HG02870 (cell line): ENCODE data around the gene ACTRT2.

Experiments used
- ATAC-seq: cut with Tn5 transposase; IDR thresholded peaks from one replicate; pipeline ENCODE4 v1.9.1; 2021; ENCODE audit warnings: mild to moderate bottlenecking, moderate library complexity; ENCODE audit not compliant: unreplicated experiment

ACTRT2 gene

GRCh38 chr1:3002349-3003038, 18.8 kb upstream of the ACTRT2 start:
- no peak for ATAC-seq

GRCh38 chr1:3003039-3003940, 18.0 kb upstream of the ACTRT2 start:
- no peak for ATAC-seq

- no peak for ATAC-seq
Measured at GRCh38 chr1:3003941-3004270, 17.4 kb upstream of the ACTRT2 start.

- no peak for ATAC-seq
Measured at GRCh38 chr1:3004285-3005205, 16.7 kb upstream of the ACTRT2 start.

- ATAC-seq: no peak
Measured at GRCh38 chr1:3005771-3006170, 15.5 kb upstream of the ACTRT2 start.

GRCh38 chr1:3007298-3008147, 13.7 kb upstream of the ACTRT2 start:
- ATAC-seq: no peak

DNA sequence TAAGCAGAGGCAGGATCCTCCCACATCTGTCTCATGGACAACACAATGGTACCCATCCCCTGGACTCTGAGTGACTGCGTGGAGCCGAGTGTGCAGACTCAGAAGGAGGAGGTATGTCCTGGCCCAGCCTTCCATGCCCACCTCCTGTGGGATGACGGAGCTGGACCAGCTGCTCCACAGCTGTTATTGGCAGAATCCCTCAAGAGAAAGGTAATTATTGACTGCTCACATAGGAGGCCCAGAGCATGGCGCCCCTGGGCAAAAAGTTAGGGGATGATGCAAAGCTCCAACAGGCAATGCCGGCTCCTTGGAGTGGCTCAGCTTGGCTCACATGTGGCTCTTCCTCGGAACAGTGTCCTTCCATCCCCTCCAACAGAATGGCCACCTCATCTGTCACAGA, 12.2 kb upstream of the ACTRT2 start:
- no peak for ATAC-seq

DNA sequence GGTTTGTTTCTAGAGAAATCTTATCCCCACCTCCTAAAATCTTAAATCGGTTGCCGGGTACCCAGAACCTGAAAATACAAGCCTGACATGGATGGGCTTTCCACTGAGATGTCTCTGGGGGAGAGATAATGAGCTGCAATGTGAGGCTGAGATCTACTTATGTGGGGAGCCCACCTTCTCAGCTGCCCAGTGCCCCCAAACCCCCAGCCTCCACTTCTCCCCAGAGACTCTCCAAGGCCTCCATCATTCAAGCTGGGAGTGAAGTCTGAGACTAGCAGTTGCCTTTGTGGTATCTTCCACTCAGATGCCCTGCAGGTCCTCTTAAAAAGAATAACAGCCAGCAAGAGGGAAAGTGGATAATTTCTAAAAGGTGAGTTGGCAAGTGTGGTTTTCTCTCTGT, 11.7 kb upstream of the ACTRT2 start:
- no peak for ATAC-seq

GRCh38 chr1:3011127-3011526, 10.1 kb upstream of the ACTRT2 start:
- no peak for ATAC-seq

DNA sequence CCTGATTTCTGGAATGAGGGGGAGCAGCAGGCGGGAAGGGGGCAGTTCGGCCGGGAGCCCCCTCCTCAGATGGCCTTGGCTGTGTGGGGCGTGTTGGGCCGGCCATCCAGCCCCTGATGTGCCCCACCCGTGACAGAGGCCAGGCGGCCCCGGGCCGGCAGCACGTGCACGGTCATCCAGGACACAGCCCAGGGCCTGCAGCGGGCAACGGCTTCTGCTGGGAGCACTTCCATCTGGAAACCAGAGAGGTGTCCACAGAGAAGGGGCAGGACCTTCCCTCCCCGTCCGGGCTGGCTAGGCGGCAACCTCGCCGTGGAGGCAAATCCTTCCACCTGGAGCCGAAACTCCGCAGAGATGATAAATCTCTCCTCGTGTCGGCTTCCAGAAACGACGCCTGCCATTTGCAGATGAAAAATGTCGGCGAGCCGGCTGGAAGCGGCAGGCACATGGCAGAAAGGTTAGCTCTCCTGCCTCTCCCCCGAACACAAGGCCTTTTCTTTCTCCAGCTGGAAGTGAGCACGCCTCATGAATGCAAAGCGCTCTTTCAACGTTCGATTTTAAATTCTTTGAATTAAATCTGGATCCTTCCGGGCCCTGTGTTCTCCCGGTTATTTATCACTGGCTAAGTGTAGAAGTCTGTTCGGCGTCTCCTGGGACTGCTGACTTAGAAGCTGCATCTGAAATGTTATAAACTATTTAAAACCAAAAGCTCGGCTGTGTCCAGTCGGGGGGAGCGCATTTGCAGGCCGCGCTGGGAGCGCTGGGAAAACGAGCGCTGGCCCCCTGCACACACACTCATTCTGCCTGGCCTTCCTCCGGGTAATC, 9.4 kb upstream of the ACTRT2 start:
- ATAC-seq: no peak

DNA sequence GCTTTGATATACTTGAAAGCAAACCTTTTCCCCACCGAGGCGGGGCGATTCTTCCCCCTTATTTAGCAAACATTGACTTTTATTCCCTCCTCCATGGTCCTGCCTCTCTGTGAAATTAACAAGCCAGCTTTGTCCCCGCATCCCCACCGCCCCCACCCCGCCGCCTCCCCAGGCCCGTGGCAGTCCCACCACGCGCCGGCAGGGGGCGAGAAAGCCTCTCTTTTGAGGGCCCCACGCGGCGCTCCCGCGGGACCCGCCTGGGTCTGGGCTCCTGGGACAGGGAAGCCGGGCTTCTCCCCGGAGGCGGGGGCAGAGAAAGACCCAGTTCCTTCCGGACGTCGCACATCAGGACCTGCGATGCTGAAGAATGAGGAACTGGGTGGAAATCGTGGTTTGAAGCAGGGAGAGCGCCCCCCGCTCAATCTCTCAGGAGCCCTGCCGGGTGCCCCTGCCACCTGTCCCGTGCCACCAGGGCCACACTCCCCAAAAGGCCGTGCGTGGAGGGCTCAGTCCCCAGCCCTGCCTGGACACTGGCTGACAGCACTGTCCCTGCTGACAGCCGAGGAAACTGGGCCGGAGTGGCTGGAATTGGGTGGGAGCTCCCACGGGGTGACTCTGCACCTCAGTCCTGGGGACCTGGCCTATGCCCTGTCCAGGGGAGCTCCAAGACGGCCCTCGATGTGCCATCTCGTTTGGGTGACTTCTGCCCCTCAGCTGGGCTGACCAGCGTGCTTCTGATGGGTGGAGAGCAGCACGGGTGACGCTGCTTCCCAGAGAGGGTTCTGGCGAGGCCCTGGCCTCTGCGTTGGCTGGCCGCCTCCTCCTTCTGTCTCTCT, 8.6 kb upstream of the ACTRT2 start:
- no peak for ATAC-seq

GRCh38 chr1:3013371-3014049, 7.8 kb upstream of the ACTRT2 start:
- no peak for ATAC-seq

DNA sequence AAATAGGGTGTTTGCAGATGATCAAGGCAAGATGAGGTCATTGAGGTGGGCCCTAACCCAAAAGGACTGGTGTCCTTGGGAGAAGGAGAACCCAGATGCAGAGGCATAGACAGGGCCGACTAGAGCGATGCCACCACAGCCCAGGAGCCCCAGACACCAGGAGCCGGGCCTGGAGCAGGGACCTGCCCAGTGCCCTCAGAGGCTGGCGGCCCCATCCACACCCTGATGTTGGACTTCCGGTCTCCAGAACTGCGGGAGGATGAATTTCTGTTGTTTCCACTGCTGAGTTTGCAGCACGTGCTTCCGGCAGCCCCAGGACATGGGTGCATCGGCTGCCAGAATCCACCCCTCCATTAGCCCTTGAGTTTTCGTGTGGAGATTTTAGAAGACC, 7.2 kb upstream of the ACTRT2 start:
- ATAC-seq: no peak

DNA sequence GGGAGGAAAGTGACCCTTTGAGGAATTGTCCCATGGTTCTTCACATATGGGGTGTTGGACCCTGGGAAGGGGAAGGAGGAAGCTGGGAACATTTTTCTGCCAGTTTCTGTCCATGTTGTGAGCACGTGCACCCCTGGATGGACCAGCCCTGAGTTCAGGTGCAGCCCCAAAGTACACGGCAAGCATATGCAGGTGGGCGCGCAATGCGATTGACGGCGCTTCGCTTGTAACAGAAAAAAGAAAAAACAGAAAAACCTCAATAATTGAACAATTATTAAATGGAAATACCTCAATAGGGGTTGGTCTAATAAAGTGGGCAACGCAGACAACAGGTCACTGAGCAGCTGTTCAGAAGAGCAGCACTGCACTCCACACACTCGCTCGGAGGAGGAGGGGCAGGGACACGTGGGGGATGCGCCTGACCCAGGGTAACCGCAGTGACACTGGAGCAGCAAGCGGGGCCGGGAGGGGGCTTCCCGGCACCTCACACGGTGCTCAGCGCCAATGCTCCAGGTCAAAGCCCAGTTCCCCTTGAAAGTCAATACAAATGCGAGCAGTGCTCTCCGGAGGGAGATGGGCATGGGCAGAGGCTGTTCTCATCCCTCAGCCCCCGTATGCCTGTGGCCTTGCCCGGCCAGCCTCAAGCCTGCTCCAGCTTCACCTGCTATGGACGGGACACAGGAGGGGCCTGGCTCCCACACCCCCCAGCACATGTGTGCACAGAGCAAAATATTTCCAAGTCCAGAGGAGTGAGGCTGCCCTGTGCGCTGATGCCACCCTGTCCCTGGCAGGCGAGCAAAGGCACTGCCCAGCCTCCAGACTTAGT, 6.6 kb upstream of the ACTRT2 start:
- ATAC-seq: no peak

DNA sequence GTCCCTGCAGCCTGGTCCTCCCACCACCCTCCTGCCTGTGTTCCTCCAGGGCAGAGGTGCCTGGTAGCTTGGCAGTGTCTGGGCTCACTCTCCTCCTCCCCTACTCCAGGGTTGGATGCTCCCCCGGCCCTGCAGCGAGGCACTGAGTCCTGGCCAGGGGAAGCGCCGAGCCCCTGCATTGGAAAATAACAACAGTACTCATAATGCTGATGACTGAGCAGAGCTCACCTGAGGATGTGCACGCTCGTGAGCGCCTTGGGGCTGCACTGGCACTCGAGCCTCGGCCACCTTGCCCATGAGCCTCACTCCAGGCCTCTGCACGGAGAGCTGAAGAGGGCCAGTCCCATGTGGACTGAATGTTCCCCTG, 6.0 kb upstream of the ACTRT2 start:
- no peak for ATAC-seq

DNA sequence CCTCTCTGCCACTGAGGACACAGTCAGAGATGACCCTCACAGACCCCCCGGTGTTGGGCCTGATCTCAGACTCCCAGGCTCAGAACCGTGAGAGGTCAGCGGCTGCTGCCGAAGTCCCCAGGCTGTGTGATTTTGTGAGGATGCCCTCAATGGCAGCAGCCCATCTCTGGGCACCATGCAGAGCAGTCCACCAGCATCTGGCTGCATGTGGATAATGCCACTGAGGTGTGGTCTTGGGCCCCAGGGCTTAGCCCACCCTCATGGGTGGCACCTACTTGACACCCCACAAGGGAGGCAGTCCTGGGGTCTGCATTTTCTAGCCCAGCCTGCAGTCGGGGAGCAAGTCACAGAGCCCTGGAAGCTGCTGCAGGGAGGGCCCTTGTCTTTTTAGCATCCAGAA, 5.5 kb upstream of the ACTRT2 start:
- no peak for ATAC-seq

DNA sequence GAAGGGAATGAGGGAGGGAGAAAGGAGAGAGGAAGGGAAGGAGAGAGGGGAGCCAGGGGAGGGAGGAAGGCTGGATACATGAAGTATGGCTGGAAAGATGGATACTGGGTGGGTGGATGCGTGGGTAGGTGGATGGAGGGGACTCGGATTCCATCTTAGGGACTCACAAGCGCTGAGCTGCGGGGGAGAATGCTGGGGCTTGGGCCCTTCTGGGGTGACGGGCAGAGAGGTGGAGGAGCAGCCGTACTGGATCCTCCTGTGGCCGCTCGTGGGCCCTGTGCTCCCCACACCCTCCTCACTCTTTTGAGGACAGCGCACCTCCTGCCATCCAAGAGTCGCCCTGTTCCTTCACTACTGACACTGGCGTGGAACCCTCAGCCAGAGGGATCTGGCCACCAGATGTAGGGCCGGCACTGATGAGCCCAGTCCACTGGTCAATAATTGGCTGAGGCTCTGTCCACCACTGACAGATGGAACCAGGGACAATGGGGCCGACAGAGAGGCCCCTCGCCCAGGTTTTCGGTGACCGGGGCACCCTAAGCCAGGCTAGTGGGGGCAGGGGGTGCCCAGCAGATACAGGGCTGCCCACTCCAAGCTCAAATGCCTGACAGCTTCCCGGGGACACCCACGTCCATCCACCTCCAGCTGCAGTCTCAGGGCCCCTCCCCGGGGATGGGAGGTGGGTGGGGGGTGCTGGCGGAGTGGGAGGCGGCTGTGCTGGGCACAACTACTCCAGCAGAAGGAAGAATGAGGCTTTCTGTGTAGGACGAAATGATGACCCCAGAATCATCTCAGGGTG, 4.4 kb upstream of the ACTRT2 start:
- ATAC-seq: no peak
